HCT116 (cell line): ENCODE data around the gene NUP210. TPM values are rescaled to one million over a fixed set of nuclear protein-coding genes. Genes with fewer than 3 reads are reported as not detected.
"Not testable (repeated sequence)": the region's sequence is repeated elsewhere in the genome, so short reads cannot be mapped to it uniquely, and the experiment has no call there.

Experiments
- ATAC-seq: fragments of 200-7000 bp; cut with Tn5 transposase; 2 replicates; pipeline ENCODE4 v1.9.1; 2020; ENCODE audit warnings: mild to moderate bottlenecking, moderate library complexity
- BruUV-seq: library from RNA; stranded (reverse); fragments of 400-500 nt; replicated peaks from 2 replicates; lab custom pipeline; 2021; lab: Mats Ljungman, UMichigan
- CTCF ChIA-PET: fragments of 300-600 bp; sonication (Branson Sonifier 250); formaldehyde crosslinking; loops from one replicate; lab custom pipeline; 2021; ENCODE audit warnings: antibody characterized with exemption; lab: Charles Lee
- POLR2A ChIA-PET: fragments of 300-600, 350-600 bp; sonication (Branson Sonifier 250); formaldehyde crosslinking; loops from one replicate; lab custom pipeline; 2021; ENCODE audit warnings: antibody characterized with exemption; lab: Charles Lee
- RAD21 ChIA-PET, 2 experiments: fragments of 300-600 bp; sonication (Branson Sonifier 250); formaldehyde crosslinking; loops; one replicate each; lab custom pipeline; 2023; ENCODE audit warnings: low total read pairs in 2 of 2; ENCODE audit not compliant: uncharacterized antibody in 2 of 2, unreplicated experiment in 2 of 2, low non-redundant PET in 1 of 2; lab: Charles Lee
- DNase-seq: peaks from one replicate; pipeline ENCODE4 v3.0.0-alpha.2; 2010; ENCODE audit warnings: low read depth, low spot score
- H2AFZ ChIP-seq: fragments of 200-600 bp; shearing (Covaris generic), sonication (generic); 2 replicates; pipeline ENCODE4 v1.6.1; 2017; ENCODE audit warnings: low read depth, mixed run types, mixed read lengths, antibody characterized with exemption, low read length; ENCODE audit not compliant: poor library complexity, severe bottlenecking
- H3K27ac ChIP-seq: 2 replicates; pipeline ENCODE4 v1.5.1; 2012; ENCODE audit warnings: low read depth, low read length
- H3K27me3 ChIP-seq: fragments of 200-600 bp; sonication (generic); 2 replicates; pipeline ENCODE4 v1.6.1; 2016; ENCODE audit warnings: mixed run types, low read length, mixed read lengths; ENCODE audit not compliant: insufficient read depth
- H3K36me3 ChIP-seq, 2 experiments: fragments of 200-500 bp in 1 of 2; fragments of 200-600 bp in 1 of 2; sonication (Bioruptor generic) in 1 of 2; sonication (generic) in 1 of 2; 2 replicates each; pipeline versions ENCODE4 v1.5.1 to v1.6.1; 2014 to 2016; ENCODE audit warnings: low read length in 2 of 2, inconsistent platforms in 1 of 2, mixed read lengths in 1 of 2, mixed run types in 1 of 2; ENCODE audit not compliant: insufficient read depth in 2 of 2, control insufficient read depth in 1 of 2
- H3K4me1 ChIP-seq, 2 experiments: fragments of 200-600 bp in 1 of 2; sonication (generic) in 1 of 2; 2 replicates each; pipeline versions ENCODE4 v1.5.1 to v1.6.1; 2012 to 2017; ENCODE audit warnings: low read length in 2 of 2, inconsistent platforms in 1 of 2, mild to moderate bottlenecking in 1 of 2, mixed read lengths in 1 of 2, mixed run types in 1 of 2, moderate library complexity in 1 of 2; ENCODE audit not compliant: insufficient read depth in 2 of 2, control insufficient read depth in 1 of 2
- H3K4me2 ChIP-seq: fragments of 200-600 bp; sonication (generic); 2 replicates; pipeline ENCODE4 v1.6.1; 2017; ENCODE audit warnings: mixed run types, low read length, mixed read lengths
- H3K4me3 ChIP-seq, 2 experiments: fragments of 200-600 bp in 1 of 2; sonication (generic) in 1 of 2; replicated peaks in 1 of 2; 2 replicates each; pipeline ENCODE4 v1.5.1; 2011 to 2016; ENCODE audit warnings: low read length in 2 of 2, control low read depth in 1 of 2, low read depth in 1 of 2, mild to moderate bottlenecking in 1 of 2, mixed read lengths in 1 of 2, mixed run types in 1 of 2
- H3K79me2 ChIP-seq: fragments of 200-600 bp; sonication (generic); 2 replicates; pipeline ENCODE4 v1.6.1; 2017; ENCODE audit warnings: mild to moderate bottlenecking, mixed run types, low read length, moderate library complexity, mixed read lengths; ENCODE audit not compliant: insufficient read depth
- H3K9ac ChIP-seq: fragments of 200-600 bp; sonication (generic); 2 replicates; pipeline ENCODE4 v1.6.1; 2016; ENCODE audit warnings: low read length, mixed read lengths
- H3K9me2 ChIP-seq: fragments of 200-600 bp; sonication (generic), shearing (Covaris generic); 2 replicates; pipeline ENCODE4 v1.6.1; 2017; ENCODE audit warnings: mixed run types, mild to moderate bottlenecking, moderate library complexity; ENCODE audit not compliant: insufficient read depth
- H3K9me3 ChIP-seq, 2 experiments: fragments of 200-500 bp in 1 of 2; fragments of 200-600 bp in 1 of 2; sonication (Bioruptor generic) in 1 of 2; sonication (generic) in 1 of 2; 2 replicates each; pipeline ENCODE4 v1.6.1; 2014 to 2017; ENCODE audit warnings: low read length in 2 of 2, mixed read lengths in 2 of 2, inconsistent platforms in 1 of 2, low read depth in 1 of 2, mild to moderate bottlenecking in 1 of 2, mixed run types in 1 of 2, moderate library complexity in 1 of 2; ENCODE audit not compliant: control insufficient read depth in 1 of 2, insufficient read depth in 1 of 2
- H4K20me1 ChIP-seq: fragments of 200-600 bp; sonication (generic), shearing (Covaris generic); 2 replicates; pipeline ENCODE4 v1.6.1; 2017; ENCODE audit warnings: mixed run types, mild to moderate bottlenecking, moderate library complexity; ENCODE audit not compliant: insufficient read depth
- ELF1 ChIP-seq: IDR thresholded peaks from 2 replicates; pipeline ENCODE4 v1.6.1; 2012; ENCODE audit warnings: low read depth, borderline replicate concordance
- POLR2AphosphoS5 ChIP-seq: IDR thresholded peaks from 2 replicates; pipeline ENCODE4 v1.6.1; 2011; ENCODE audit warnings: mild to moderate bottlenecking, low read depth, low read length, moderate library complexity
- SIN3A ChIP-seq: IDR thresholded peaks from 2 replicates; pipeline ENCODE4 v1.6.1; 2012; ENCODE audit warnings: low read depth
- intact Hi-C: fragments of 100-400 bp; cut with micrococcal nuclease; formaldehyde crosslinking; loops from 2 replicates; pipeline ENCODE4 v1.10.0; 2022
- total RNA-seq: library from RNA; stranded (reverse); gene quantifications from one replicate; pipeline ENCODE4 v1.2.1, GENCODE V29; 2021; ENCODE audit not compliant: unreplicated experiment
- TF ChIP-seq, protein P1 (sequence below): IDR thresholded peaks from 2 replicates; pipeline ENCODE4 v1.6.1; 2012

NUP210 gene
- total RNA-seq, 1 experiment from 2014 or later, result 74.9 TPM

DNA sequence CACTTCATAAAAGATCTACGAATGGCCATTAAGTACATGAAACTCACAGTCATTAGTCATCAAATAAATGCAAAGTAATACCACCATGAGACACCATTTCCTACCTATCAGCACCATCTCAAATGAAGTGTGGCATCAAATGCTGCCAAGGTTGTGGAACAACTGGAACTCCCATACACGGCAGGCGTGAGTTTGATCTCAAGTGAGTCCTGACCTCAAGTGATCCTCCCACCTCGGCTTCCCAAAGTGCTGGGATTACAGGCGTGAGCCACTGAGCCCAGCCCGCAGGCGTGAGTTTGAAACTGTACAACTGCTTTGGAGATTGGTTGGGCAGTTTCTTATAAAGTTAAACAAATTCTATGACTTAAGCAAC lies 31.2 kb upstream of the NUP210 start:
- ATAC-seq (peak; percentile 34), DNase-seq (no peak)
- H3K9me2 ChIP-seq, result no peaks in the 10 kb centered on the region
- ChIA-PET CTCF (interaction anchor here (1.0 to 4.1 kb wide), 6 partner anchors 11 to 360 kb away, joined by 3 to 34 read pairs (median 10); partner anchors contain the start of gene HDAC11), POLR2A (interaction anchor here (0.9 kb wide), 1 partner anchor 29 kb away, joined by 3 read pairs; the partner anchor contains the start of gene HDAC11), RAD21 (interaction anchor here (1.2 to 2.6 kb wide), 3 partner anchors 10 to 359 kb away, joined by 3 to 10 read pairs (median 9); no protein-coding TSS in a partner anchor)
- peak overlapping the region; percentile 95 for H2AFZ ChIP-seq
- H3K79me2 ChIP-seq, result no peaks in the 10 kb centered on the region
- intact Hi-C loops, result loop anchor here (5.0 kb wide), 1 partner anchor 149 kb away; no protein-coding TSS in a partner anchor
- no peaks in the 10 kb centered on the region for H3K36me3 ChIP-seq
- peaks cover 3 to 21% of the 10 kb centered on the region in 2 experiments; a peak in 2 of 4 replicates for H3K4me1 ChIP-seq
- no peak for TF ChIP-seq SIN3A
- TF ChIP-seq ELF1, result no peak
- no peak for TF ChIP-seq POLR2AphosphoS5
- TF ChIP-seq, protein P1, sequence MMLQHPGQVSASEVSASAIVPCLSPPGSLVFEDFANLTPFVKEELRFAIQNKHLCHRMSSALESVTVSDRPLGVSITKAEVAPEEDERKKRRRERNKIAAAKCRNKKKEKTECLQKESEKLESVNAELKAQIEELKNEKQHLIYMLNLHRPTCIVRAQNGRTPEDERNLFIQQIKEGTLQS, result no peak
- H3K27me3 ChIP-seq, result no peaks in the 10 kb centered on the region
- H3K27ac ChIP-seq, result peak overlapping the region; percentile 30; the same call in 1 of the 2 replicates
- H3K4me3 ChIP-seq, result peak overlapping the region; percentile 46 to 58
- peak overlapping the region; percentile 54 for H3K9ac ChIP-seq
- BruUV-seq, result TSS peak; percentile 87
- no peaks in the 10 kb centered on the region for H4K20me1 ChIP-seq
- H3K4me2 ChIP-seq, result peak overlapping the region; percentile 86
- H3K9me3 ChIP-seq, result no peaks in the 10 kb centered on the region

DNA sequence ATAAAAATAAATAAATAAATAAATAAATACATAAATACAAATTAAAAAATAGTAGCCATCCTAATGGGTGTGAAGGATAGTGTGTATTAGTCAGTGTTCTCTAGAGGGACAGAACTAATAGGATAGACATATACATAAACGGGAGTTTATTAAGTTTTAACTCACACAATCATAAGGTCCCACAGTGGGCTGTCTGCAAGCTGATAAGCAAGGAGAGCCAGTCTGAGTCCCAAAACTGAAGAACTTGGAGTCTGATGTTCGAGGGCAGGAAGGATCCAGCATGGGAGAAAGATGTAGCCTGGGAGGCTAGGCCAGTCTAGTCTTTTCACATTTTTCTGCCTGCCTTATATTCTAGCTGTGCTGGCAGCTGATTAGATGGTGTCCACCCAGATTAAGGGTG lies 22.8 kb upstream of the NUP210 start:
- H3K27me3 ChIP-seq, BruUV-seq, intact Hi-C loops, H3K9ac ChIP-seq, H4K20me1 ChIP-seq, H3K36me3 ChIP-seq, H3K27ac ChIP-seq, H2AFZ ChIP-seq, H3K9me2 ChIP-seq, H3K4me3 ChIP-seq, POLR2A ChIA-PET, H3K4me2 ChIP-seq, H3K9me3 ChIP-seq, H3K79me2 ChIP-seq, ATAC-seq, H3K4me1 ChIP-seq, RAD21 ChIA-PET, DNase-seq: not testable (repeated sequence)
- CTCF ChIA-PET, result interaction anchor here (1.1 kb wide), 1 partner anchor 10 kb away, joined by 3 read pairs; no protein-coding TSS in a partner anchor
